SK-N-SH (cell line): ENCODE results near the gene TRIM51G. TPM values are rescaled to one million over a fixed set of nuclear protein-coding genes. Genes with fewer than 3 reads are reported as not detected.
"Not testable (repeated sequence)": the region's sequence is repeated elsewhere in the genome, so short reads cannot be mapped to it uniquely, and the experiment has no call there.

Source experiments
- CTCF ChIA-PET: fragments of 300-600, 350-600 bp; formaldehyde crosslinking; extraction: SDS; loops from one replicate; lab custom pipeline; 2021; lab: Yijun Ruan, JAX
- POLR2A ChIA-PET: fragments of 350-600 bp; sonication (Branson Sonifier 250); formaldehyde crosslinking; extraction: SDS; loops from one replicate; lab custom pipeline; 2020; ENCODE audit warnings: antibody characterized with exemption, inconsistent platforms; lab: Yijun Ruan, JAX
- DNase-seq: peaks from one replicate; pipeline ENCODE4 v3.0.0; 2012
- H2AFZ ChIP-seq: fragments of 200-600 bp; sonication (generic); 2 replicates; pipeline ENCODE4 v1.8.1; 2016; ENCODE audit warnings: antibody characterized with exemption, mild to moderate bottlenecking, low read depth
- H3F3A ChIP-seq: fragments of 200-600 bp; sonication (generic); replicated peaks from 2 replicates; pipeline ENCODE3; 2016; ENCODE audit warnings: antibody characterized with exemption, mild to moderate bottlenecking; ENCODE audit not compliant: insufficient read depth
- H3K27ac ChIP-seq, 2 experiments: fragments of 200-500 bp in 1 of 2; fragments of 200-600 bp in 1 of 2; sonication (Bioruptor generic) in 1 of 2; sonication (generic), shearing (Covaris generic) in 1 of 2; 2 replicates each; pipeline versions ENCODE4 v1.5.1 to v1.6.1; 2014 to 2016; ENCODE audit warnings: low read depth in 2 of 2, inconsistent platforms in 1 of 2, low read length in 1 of 2, mild to moderate bottlenecking in 1 of 2, mixed read lengths in 1 of 2
- H3K27me3 ChIP-seq: fragments of 200-600 bp; sonication (generic), shearing (Covaris generic); 2 replicates; pipeline ENCODE4 v1.6.1; 2016; ENCODE audit warnings: mixed run types; ENCODE audit not compliant: insufficient read depth
- H3K36me3 ChIP-seq, 2 experiments: fragments of 200-500 bp in 1 of 2; fragments of 200-600 bp in 1 of 2; sonication (Bioruptor generic) in 1 of 2; sonication (generic) in 1 of 2; replicated peaks in 1 of 2; 2 replicates each; pipeline versions ENCODE3 to v1.5.1; 2014 to 2016; ENCODE audit warnings: low read length in 1 of 2, mild to moderate bottlenecking in 1 of 2; ENCODE audit not compliant: insufficient read depth in 2 of 2, control insufficient read depth in 1 of 2
- H3K4me1 ChIP-seq, 2 experiments: fragments of 200-500 bp in 1 of 2; fragments of 200-600 bp in 1 of 2; sonication (Bioruptor generic) in 1 of 2; sonication (generic), shearing (Covaris generic) in 1 of 2; 2 replicates each; pipeline versions ENCODE4 v1.5.1 to v1.6.1; 2014 to 2016; ENCODE audit warnings: low read depth in 1 of 2, low read length in 1 of 2, mixed run types in 1 of 2; ENCODE audit not compliant: insufficient read depth in 2 of 2, control insufficient read depth in 1 of 2
- H3K4me2 ChIP-seq: fragments of 200-600 bp; sonication (generic), shearing (Covaris generic); 2 replicates; pipeline ENCODE4 v1.6.1; 2017; ENCODE audit warnings: mixed run types
- H3K4me3 ChIP-seq, 2 experiments: fragments of 200-500 bp in 1 of 2; fragments of 200-600 bp in 1 of 2; sonication (Bioruptor generic) in 1 of 2; sonication (generic), shearing (Covaris generic) in 1 of 2; 2 replicates each; pipeline versions ENCODE4 v1.5.1 to v1.8.1; 2014 to 2016; ENCODE audit warnings: low read depth in 2 of 2, inconsistent platforms in 1 of 2, low read length in 1 of 2, mild to moderate bottlenecking in 1 of 2, mixed read lengths in 1 of 2, moderate library complexity in 1 of 2
- H3K79me2 ChIP-seq: fragments of 200-600 bp; sonication (generic); 2 replicates; pipeline ENCODE4 v1.8.1; 2017; ENCODE audit warnings: mild to moderate bottlenecking; ENCODE audit not compliant: insufficient read depth
- H3K9ac ChIP-seq: fragments of 200-600 bp; sonication (generic); 2 replicates; pipeline ENCODE4 v1.6.1; 2017; ENCODE audit warnings: mixed run types
- H3K9me2 ChIP-seq: fragments of 200-600 bp; sonication (generic); 2 replicates; pipeline ENCODE4 v1.6.1; 2017; ENCODE audit warnings: mixed run types
- H3K9me3 ChIP-seq: fragments of 200-600 bp; sonication (generic); 2 replicates; pipeline ENCODE4 v1.6.1; 2017; ENCODE audit warnings: mixed run types, mild to moderate bottlenecking, moderate library complexity
- H4K20me1 ChIP-seq: fragments of 200-600 bp; sonication (generic); 2 replicates; pipeline ENCODE4 v1.6.1; 2017; ENCODE audit warnings: mild to moderate bottlenecking, mixed run types; ENCODE audit not compliant: insufficient read depth
- WGBS: methylation state at CpG from one replicate; pipeline ENCODE4 v1.1.6; 2017; ENCODE audit warnings: low lambda C conversion rate; 5-methylcytosine and 5-hydroxymethylcytosine counted together
- polyA plus RNA-seq, 3 experiments: library from polyadenylated mRNA; depleted of rRNA; stranded (reverse); fragments of >200 nt; gene quantifications; 2 replicates each; pipeline ENCODE4 v1.2.3, GENCODE V29; 2012
- TF ChIP-seq, protein P1 (sequence below): IDR thresholded peaks from 2 replicates; pipeline ENCODE4 v1.6.1; 2012; ENCODE audit warnings: mild to moderate bottlenecking, low read depth, low read length, moderate library complexity

Gene TRIM51G
- polyA plus RNA-seq (2012; rRNA removed) = not detected in 2 replicates
- polyA plus RNA-seq (2012; cell fraction: cytosol; rRNA removed) = not detected in 2 replicates
- not detected in 2 replicates for polyA plus RNA-seq (2012; cell fraction: nucleus; rRNA removed)

- DNase-seq, H3K79me2 ChIP-seq, H4K20me1 ChIP-seq, H2AFZ ChIP-seq, H3K36me3 ChIP-seq, CTCF ChIA-PET, H3K4me2 ChIP-seq, H3K27me3 ChIP-seq, H3K4me3 ChIP-seq, H3K9me3 ChIP-seq, H3K9ac ChIP-seq, H3F3A ChIP-seq, H3K4me1 ChIP-seq, H3K27ac ChIP-seq, H3K9me2 ChIP-seq: not testable (repeated sequence)
- POLR2A ChIA-PET = interaction anchor here (0.8 kb wide), 1 partner anchor 40 kb away, joined by 3 read pairs; no protein-coding TSS in a partner anchor
Observed at GRCh38 chr11:48983785-48984184, at the start of gene TRIM51G. Gene TRIM51G, minus strand, starts transcription at chr11:48983885. Its CDS starts 2,190 bp downstream, at chr11:48981695.

DNA sequence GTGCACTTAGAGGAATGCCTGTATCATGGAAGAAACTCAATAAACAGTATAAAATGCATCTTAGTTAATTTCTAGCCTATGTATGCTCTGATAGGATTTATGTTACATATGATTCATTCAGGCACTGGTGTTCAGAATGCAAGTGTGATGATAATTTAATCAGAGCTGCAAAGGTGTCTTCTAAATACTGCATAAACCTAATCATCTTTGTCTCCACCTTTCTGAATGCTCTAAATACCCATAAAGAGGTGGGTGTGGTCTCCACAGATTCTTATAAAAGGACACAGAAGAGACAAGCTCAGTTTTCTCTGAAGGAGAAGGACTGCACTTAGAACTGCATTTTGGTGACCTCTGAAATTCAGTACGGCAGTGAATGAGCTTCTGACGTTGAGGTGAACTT, 44.8 kb upstream of the TRIM51G start, which contains the start of gene TRIM49B:
TRIM49B (plus strand) TSS at position 301 of the 400 bp plus-strand sequence. CDS start 2,777 bp downstream, outside the sequence.
- H3K4me1 ChIP-seq, H3K4me2 ChIP-seq, H4K20me1 ChIP-seq, H3K36me3 ChIP-seq, H2AFZ ChIP-seq, H3K27me3 ChIP-seq, CTCF ChIA-PET, H3K27ac ChIP-seq, H3F3A ChIP-seq, H3K9me3 ChIP-seq, H3K9me2 ChIP-seq, POLR2A ChIA-PET, H3K9ac ChIP-seq, H3K79me2 ChIP-seq, DNase-seq, H3K4me3 ChIP-seq: not testable (repeated sequence)
- 0% methylated on average over 2 of the region's 2 CpGs for WGBS

DNA sequence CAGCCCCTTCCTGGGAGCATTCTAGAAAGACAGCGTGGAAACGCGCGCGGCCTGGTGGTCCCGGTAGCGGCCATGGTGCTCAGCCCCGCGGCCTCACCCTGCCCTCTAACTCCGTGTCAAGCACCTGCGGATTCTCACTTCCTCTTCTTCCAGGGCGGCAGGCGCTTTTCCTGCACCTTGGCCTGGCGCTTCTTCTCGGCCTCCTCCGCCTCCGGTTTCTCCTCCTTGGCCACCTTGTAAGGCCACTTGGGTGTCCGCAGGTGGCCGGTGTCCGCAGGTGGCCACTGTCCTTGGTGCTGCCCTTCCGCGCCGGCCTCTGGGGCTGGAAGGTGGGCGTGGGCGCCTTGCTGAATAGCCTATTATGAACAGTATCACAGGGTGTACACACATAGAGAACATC, 15.1 kb downstream of the TRIM51G start:
- WGBS = 18% methylated on average over 14 of the region's 25 CpGs
- CTCF ChIA-PET = not testable (repeated sequence)

DNA sequence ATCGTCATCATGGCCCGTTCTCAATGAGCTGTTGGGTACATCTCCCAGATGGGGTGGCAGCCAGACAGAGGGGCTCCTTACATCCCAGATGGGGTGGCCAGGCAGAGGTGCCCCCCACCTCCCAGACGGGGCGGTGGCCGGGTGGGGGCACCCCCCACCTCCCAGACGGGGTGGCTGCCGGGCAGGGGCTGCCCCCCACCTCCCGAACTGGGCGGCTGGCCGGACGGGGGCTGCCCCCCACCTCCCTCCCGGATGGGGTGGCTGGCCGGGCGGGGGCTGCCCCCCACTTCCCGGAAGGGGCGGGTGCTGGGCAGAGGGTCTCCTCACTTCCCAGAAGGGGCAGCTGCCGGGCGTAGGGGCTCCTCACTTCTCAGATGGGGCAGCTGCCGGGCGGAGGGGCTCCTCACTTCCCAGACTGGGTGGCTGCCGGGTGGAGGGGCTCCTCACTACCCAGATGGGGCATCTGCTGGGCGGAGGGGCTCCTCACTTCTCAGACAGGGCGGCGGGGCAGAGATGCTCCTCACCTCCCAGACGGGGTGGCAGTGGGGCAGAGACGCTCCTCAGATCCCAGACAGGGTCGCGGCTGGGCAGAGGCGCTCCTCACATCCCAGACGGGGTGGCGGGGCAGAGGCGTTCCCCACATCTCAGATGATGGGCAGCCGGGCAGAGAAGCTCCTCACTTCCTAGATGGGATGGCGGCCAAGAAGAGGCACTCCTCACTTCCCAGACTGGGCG, 28.2 kb downstream of the TRIM51G start:
- H3K9me2 ChIP-seq, H3K4me2 ChIP-seq, DNase-seq, H3K27me3 ChIP-seq, H3K27ac ChIP-seq, H2AFZ ChIP-seq, H3K36me3 ChIP-seq, H3K4me1 ChIP-seq, CTCF ChIA-PET, POLR2A ChIA-PET, H3K9me3 ChIP-seq, H4K20me1 ChIP-seq, H3K9ac ChIP-seq, H3F3A ChIP-seq, H3K4me3 ChIP-seq, H3K79me2 ChIP-seq: not testable (repeated sequence)
- 29% methylated on average over 14 of the region's 35 CpGs for WGBS

More for the DNA sequence above, 15.1 kb downstream of the TRIM51G start:
- H3K9me2 ChIP-seq, H3K27me3 ChIP-seq, H3K9ac ChIP-seq, H3F3A ChIP-seq, H3K27ac ChIP-seq, H2AFZ ChIP-seq, H3K79me2 ChIP-seq, POLR2A ChIA-PET, H3K9me3 ChIP-seq, H4K20me1 ChIP-seq, H3K4me1 ChIP-seq, H3K36me3 ChIP-seq, H3K4me3 ChIP-seq, H3K4me2 ChIP-seq: not testable (repeated sequence)
- TF ChIP-seq, protein P1, sequence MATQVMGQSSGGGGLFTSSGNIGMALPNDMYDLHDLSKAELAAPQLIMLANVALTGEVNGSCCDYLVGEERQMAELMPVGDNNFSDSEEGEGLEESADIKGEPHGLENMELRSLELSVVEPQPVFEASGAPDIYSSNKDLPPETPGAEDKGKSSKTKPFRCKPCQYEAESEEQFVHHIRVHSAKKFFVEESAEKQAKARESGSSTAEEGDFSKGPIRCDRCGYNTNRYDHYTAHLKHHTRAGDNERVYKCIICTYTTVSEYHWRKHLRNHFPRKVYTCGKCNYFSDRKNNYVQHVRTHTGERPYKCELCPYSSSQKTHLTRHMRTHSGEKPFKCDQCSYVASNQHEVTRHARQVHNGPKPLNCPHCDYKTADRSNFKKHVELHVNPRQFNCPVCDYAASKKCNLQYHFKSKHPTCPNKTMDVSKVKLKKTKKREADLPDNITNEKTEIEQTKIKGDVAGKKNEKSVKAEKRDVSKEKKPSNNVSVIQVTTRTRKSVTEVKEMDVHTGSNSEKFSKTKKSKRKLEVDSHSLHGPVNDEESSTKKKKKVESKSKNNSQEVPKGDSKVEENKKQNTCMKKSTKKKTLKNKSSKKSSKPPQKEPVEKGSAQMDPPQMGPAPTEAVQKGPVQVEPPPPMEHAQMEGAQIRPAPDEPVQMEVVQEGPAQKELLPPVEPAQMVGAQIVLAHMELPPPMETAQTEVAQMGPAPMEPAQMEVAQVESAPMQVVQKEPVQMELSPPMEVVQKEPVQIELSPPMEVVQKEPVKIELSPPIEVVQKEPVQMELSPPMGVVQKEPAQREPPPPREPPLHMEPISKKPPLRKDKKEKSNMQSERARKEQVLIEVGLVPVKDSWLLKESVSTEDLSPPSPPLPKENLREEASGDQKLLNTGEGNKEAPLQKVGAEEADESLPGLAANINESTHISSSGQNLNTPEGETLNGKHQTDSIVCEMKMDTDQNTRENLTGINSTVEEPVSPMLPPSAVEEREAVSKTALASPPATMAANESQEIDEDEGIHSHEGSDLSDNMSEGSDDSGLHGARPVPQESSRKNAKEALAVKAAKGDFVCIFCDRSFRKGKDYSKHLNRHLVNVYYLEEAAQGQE = peak; percentile 38; the same call in 1 of the 2 replicates
- TF ChIP-seq, all 33 proteins: peak for 1; not testable (repeated sequence) for 32
- DNase-seq = not testable (repeated sequence)

DNA sequence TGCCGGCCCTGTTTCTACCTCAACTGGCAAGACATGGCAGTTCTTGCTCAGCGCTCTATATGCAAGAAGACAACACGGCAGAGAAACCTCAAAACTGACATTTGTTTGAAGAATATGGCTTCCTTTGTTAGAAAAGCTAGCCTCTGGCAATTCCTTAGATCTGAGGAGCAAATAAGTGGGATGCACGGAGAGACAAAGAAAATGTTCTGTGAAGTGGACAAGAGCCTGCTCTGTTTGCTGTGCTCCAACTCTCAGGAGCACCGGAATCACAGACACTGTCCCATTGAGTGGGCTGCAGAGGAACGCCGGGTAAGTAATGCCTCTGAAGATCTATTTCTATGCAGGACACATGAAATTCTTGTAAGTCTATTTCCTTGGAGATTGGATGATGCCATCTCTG, 37.9 kb downstream of the TRIM51G start:
- H3K9ac ChIP-seq, H3K9me2 ChIP-seq, H3K79me2 ChIP-seq, H3K27ac ChIP-seq, POLR2A ChIA-PET, DNase-seq, H3F3A ChIP-seq, H3K36me3 ChIP-seq, H4K20me1 ChIP-seq, H3K4me1 ChIP-seq, H2AFZ ChIP-seq, H3K4me2 ChIP-seq, CTCF ChIA-PET, H3K4me3 ChIP-seq, H3K27me3 ChIP-seq, H3K9me3 ChIP-seq: not testable (repeated sequence)
- WGBS = under 1% methylated on average over 7 of the region's 7 CpGs
